T-helper 2 cell treated with Interferon-gamma antibody and Interleukin-4, amounts not matched to agents 5 μg/mL and 100 μg/mL, for 36 hours (primary cell): ENCODE results near the gene EVA1C.
"Not testable (repeated sequence)": the region's sequence is repeated elsewhere in the genome, so short reads cannot be mapped to it uniquely, and the experiment has no call there.

Source experiments
- DNase-seq: peaks from one replicate; pipeline ENCODE4 v3.0.0; 2021; ENCODE audit warnings: low spot score
- H3K27ac Mint-ChIP-seq: one replicate; pipeline ENCODE4 v1.8.0; 2021; ENCODE audit warnings: mild to moderate bottlenecking, mixed read lengths
- H3K27me3 Mint-ChIP-seq: one replicate; pipeline ENCODE4 v1.8.0; 2021; ENCODE audit warnings: low read depth, mixed read lengths
- H3K36me3 Mint-ChIP-seq: one replicate; pipeline ENCODE4 v1.8.0; 2021; ENCODE audit warnings: low read depth, mixed read lengths
- H3K4me1 Mint-ChIP-seq: one replicate; pipeline ENCODE4 v1.8.0; 2021; ENCODE audit warnings: low read depth, mixed read lengths
- H3K4me3 Mint-ChIP-seq: one replicate; pipeline ENCODE4 v1.8.0; 2022; ENCODE audit warnings: mild to moderate bottlenecking, moderate library complexity, mixed read lengths
- H3K9me3 Mint-ChIP-seq: one replicate; pipeline ENCODE4 v1.8.0; 2021; ENCODE audit warnings: mixed read lengths

EVA1C gene

DNA sequence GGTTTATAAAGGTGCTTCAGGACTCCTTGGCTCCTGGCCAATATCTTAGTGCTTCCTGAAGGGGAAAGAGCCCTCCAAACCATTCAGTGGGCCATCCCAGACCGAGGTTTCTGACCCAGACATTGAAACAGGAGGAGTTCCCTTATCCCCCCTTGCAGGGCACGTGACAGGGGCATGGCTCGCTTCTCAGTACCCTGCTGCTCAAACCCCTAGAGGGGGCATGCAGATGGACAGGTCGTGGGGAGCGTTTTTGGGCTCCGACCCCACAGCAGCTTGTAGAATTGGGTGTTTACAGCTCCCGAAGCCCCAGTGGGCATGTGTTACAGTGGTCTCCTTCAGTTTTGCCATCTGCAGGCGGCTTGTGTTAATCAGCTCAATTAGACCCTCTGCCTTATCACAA, 39.7 kb downstream of the EVA1C start:
- H3K36me3 Mint-ChIP-seq, H3K27ac Mint-ChIP-seq, H3K4me1 Mint-ChIP-seq, H3K27me3 Mint-ChIP-seq, H3K9me3 Mint-ChIP-seq, H3K4me3 Mint-ChIP-seq, DNase-seq: not testable (repeated sequence)

DNA sequence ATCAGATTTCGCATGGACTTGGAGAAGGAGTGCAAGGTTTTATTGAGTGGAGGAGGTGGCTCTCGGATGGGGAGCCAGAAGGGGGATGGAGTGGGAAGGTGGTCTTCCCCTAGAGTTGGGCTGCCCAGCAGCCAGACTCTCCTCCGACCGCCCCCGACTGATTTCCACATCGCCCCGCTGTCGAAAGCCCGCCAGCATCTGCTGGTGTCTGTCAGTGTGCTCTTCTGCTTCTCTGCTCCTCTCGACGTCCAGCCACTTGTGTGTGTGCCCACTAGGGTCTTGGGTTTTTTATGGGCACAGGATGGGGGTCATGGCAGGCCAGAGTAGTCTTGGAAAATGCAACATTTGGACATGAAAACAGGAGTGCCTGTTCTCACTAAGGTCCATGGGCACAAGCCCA, 40.1 kb downstream of the EVA1C start:
- H3K4me3 Mint-ChIP-seq, result no peak overlapping the region
- H3K4me1 Mint-ChIP-seq, result no peaks in the 10 kb centered on the region
- H3K9me3 Mint-ChIP-seq, result no peaks in the 10 kb centered on the region
- H3K27me3 Mint-ChIP-seq, result no peaks in the 10 kb centered on the region
- no peak for DNase-seq
- H3K27ac Mint-ChIP-seq, result no peak overlapping the region
- no peaks in the 10 kb centered on the region for H3K36me3 Mint-ChIP-seq

- Mint-ChIP-seq H3K4me3 (no peak overlapping the region), H3K4me1 (no peaks in the 10 kb centered on the region), H3K36me3 (no peaks in the 10 kb centered on the region), H3K27me3 (no peaks in the 10 kb centered on the region), H3K27ac (no peak overlapping the region), H3K9me3 (no peaks in the 10 kb centered on the region)
- no peak for DNase-seq
Observed at GRCh38 chr21:32455548-32455947, 43.0 kb downstream of the EVA1C start.

GRCh38 chr21:32456497-32456918, 44.0 kb downstream of the EVA1C start:
- no peaks in the 10 kb centered on the region for H3K27me3 Mint-ChIP-seq
- no peaks in the 10 kb centered on the region for H3K4me1 Mint-ChIP-seq
- no peak for DNase-seq
- no peak overlapping the region for H3K4me3 Mint-ChIP-seq
- H3K36me3 Mint-ChIP-seq, result no peaks in the 10 kb centered on the region
- no peaks in the 10 kb centered on the region for H3K9me3 Mint-ChIP-seq
- H3K27ac Mint-ChIP-seq, result no peak overlapping the region

DNA sequence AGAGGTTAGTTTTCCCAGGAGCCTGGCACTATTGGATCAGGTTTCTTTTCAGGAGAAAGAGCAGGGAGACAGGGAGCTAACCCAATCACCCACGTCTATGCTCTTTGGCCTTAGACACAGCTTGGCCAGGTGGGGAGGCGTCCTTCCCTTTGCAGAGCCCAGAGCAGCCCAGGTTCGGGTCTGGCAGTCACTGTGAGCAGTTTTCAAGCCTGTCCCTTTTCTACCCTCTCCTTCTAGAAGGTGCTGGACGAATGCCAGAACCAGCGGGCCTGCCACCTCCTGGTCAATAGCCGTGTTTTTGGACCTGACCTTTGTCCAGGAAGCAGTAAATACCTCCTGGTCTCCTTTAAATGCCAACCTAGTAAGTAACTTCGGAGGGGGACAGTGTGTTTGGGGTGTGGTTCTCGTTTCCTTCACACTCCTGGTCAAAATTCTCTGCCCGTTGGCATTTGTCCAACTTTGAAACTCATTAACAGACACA, 44.9 kb downstream of the EVA1C start:
- H3K4me3 Mint-ChIP-seq, result no peak overlapping the region
- no peaks in the 10 kb centered on the region for H3K36me3 Mint-ChIP-seq
- H3K9me3 Mint-ChIP-seq, result no peaks in the 10 kb centered on the region

GRCh38 chr21:32457962-32458361, 45.5 kb downstream of the EVA1C start:
- no peak overlapping the region for H3K4me3 Mint-ChIP-seq
- H3K27me3 Mint-ChIP-seq, result no peaks in the 10 kb centered on the region
- no peak overlapping the region for H3K27ac Mint-ChIP-seq
- no peaks in the 10 kb centered on the region for H3K4me1 Mint-ChIP-seq
- no peak for DNase-seq
- no peaks in the 10 kb centered on the region for H3K9me3 Mint-ChIP-seq
- no peaks in the 10 kb centered on the region for H3K36me3 Mint-ChIP-seq

More for the DNA sequence above, 44.9 kb downstream of the EVA1C start:
- Mint-ChIP-seq H3K4me1 (no peaks in the 10 kb centered on the region), H3K27ac (no peak overlapping the region), H3K27me3 (no peaks in the 10 kb centered on the region)
- no peak for DNase-seq

DNA sequence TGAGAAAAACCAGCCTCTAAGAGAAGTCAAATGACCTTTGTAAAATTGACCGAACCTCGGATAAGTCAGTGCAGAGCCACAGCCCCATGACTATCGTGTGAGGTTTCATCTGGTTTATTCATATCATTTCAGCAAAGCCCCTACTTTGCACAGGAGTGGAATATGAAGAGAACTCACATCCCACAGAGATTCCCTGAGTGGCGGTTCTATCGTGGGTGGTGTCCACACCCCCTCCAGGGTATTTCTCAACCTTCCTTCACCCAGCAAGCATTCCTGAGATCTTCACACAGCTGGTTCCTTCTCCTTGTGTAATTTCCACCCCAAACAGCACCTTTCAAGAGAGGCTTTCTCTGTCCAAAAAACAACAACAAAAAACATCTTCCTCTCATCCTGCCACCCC, 47.5 kb downstream of the EVA1C start:
- H3K27me3 Mint-ChIP-seq, result no peaks in the 10 kb centered on the region
- DNase-seq, result no peak
- H3K36me3 Mint-ChIP-seq, result no peaks in the 10 kb centered on the region
- no peaks in the 10 kb centered on the region for H3K4me1 Mint-ChIP-seq
- H3K9me3 Mint-ChIP-seq, result no peaks in the 10 kb centered on the region
- no peak overlapping the region for H3K27ac Mint-ChIP-seq
- H3K4me3 Mint-ChIP-seq, result no peak overlapping the region

DNA sequence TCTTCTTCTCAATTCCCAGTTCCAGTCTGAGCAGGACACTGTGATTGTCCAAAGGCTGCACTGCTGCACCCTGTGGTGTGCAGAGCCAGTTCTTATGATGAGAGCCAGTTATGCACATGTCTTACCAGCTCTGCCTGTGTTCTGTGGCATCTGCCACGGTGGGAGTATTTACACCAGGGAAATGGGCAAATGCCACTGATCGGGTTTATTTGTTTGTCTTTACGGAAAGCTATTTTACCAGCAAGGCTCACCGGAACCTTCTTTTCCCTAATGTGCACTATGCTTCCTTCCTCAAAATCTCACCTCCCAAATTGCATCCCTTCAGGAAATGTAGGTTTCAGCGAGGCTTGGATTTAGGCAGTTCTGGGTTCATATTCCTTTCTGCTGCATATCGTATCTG, 49.0 kb downstream of the EVA1C start:
- Mint-ChIP-seq H3K36me3 (no peaks in the 10 kb centered on the region), H3K4me1 (no peaks in the 10 kb centered on the region), H3K27me3 (no peaks in the 10 kb centered on the region), H3K27ac (no peak overlapping the region), H3K9me3 (no peaks in the 10 kb centered on the region), H3K4me3 (no peak overlapping the region)
- DNase-seq, result no peak

DNA sequence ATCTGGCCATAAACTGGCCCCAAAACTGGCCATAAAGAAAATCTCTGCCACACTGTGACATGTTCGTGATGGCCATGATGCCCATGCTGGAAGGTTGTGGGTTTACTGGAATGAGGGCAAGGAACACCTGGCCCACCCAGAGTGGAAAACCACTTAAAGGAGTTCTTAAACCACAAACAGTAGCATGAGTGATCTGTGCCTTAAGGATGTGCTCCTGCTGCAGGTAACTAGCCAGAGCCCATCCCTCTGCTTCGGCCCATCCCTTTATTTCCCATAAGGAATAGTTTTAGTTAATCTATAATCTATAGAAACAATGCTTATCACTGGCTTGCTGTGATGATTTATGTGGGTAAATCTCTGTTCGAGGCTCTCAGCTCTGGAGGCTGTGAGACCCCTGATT, 50.1 kb downstream of the EVA1C start:
- H3K9me3 Mint-ChIP-seq, H3K36me3 Mint-ChIP-seq, H3K27ac Mint-ChIP-seq, H3K27me3 Mint-ChIP-seq, H3K4me3 Mint-ChIP-seq, H3K4me1 Mint-ChIP-seq, DNase-seq: not testable (repeated sequence)

DNA sequence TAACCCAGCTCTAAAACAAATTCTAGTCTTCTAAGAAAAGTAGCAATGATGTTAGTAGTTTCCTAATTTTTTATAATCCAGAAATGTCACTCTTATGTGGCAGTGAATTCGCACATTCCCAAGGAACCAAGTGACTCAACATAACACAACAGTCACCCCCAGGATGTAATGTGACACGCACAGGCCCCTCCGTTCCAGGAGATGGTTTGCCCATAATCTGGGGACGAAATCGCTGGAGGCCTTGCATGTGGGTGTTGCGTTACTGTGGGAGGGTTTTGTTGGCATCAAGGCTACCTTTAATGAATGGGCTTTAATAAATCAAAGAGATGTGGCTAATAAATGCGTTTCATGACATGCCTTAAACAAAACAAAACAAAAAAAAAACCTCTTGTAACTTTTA, 50.9 kb downstream of the EVA1C start:
- DNase-seq, result no peak
- Mint-ChIP-seq H3K27ac (no peak overlapping the region), H3K9me3 (no peaks in the 10 kb centered on the region), H3K4me3 (no peak overlapping the region), H3K4me1 (no peaks in the 10 kb centered on the region), H3K27me3 (no peaks in the 10 kb centered on the region), H3K36me3 (no peaks in the 10 kb centered on the region)

DNA sequence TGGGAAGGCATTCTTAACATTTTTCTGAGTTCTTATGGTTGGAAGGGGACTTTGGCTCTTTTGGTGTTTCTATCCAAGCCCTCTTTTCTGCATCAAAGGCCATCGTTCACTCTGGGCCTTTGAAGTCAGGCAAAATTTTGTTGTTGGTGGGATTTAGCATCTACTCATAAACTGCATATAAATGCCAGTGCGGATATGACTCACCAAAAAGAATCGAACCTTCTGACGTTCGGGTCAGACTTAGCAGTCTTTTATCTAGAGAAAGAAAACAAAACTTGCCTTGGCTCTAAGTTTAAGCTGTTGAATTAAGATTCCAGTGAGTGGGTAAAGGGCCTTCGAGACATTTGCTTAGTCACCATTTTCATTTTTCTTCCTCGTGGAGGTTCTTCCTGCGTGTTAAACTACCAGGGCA, 51.4 kb downstream of the EVA1C start:
- DNase-seq, result no peak
- Mint-ChIP-seq H3K9me3 (no peaks in the 10 kb centered on the region), H3K27ac (no peak overlapping the region), H3K4me1 (no peaks in the 10 kb centered on the region), H3K4me3 (no peak overlapping the region), H3K27me3 (no peaks in the 10 kb centered on the region), H3K36me3 (no peaks in the 10 kb centered on the region)

DNA sequence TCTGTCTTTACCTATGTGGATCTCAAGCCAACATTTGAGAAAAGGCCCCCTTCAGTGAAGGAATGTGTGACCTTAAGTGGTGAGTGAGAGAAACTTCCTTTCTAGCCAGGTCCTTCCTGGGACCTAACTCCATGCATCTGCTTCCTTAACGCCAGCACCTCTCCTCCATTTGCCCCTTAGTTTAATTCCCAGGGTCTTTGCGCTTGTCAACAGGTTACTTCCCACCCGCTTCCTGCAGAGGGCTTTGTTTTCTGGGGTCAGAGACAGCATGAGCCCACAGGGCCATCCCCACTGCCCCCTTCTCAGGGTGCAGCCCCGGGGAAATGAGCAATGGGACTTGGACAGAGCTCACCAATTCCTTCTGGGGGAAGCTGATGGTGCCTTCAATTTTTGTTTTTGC, 54.8 kb downstream of the EVA1C start:
- H3K9me3 Mint-ChIP-seq, result no peaks in the 10 kb centered on the region
- no peak overlapping the region for H3K27ac Mint-ChIP-seq
- no peaks in the 10 kb centered on the region for H3K27me3 Mint-ChIP-seq
- no peaks in the 10 kb centered on the region for H3K36me3 Mint-ChIP-seq
- no peaks in the 10 kb centered on the region for H3K4me1 Mint-ChIP-seq
- H3K4me3 Mint-ChIP-seq, result no peak overlapping the region
- no peak for DNase-seq

GRCh38 chr21:32468681-32469111, 56.2 kb downstream of the EVA1C start:
- no peak for DNase-seq
- Mint-ChIP-seq H3K4me1 (no peaks in the 10 kb centered on the region), H3K36me3 (no peaks in the 10 kb centered on the region), H3K27ac (no peak overlapping the region), H3K27me3 (no peaks in the 10 kb centered on the region), H3K4me3 (no peak overlapping the region), H3K9me3 (no peaks in the 10 kb centered on the region)

DNA sequence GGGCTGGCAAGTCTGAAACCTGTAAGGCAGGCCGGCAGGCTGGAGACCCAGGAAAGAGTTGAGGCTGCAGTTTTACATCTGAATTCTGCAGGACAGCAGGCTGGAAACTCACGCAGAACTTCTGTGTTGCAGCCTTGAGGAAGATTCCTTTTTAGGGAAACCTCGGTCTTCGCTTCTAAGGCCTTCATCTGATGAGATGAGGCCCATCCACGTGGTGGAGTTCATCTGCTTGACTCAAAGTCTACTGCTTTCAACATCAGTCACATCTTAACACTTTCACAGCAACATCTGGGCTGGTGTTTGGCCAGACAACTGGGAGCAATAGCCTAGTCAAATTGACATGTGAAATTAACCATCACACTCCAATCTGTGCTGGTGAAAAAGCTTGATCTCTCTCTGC, 57.1 kb downstream of the EVA1C start:
- H3K4me3 Mint-ChIP-seq, result no peak overlapping the region
- no peak overlapping the region for H3K27ac Mint-ChIP-seq
- no peaks in the 10 kb centered on the region for H3K4me1 Mint-ChIP-seq
- H3K27me3 Mint-ChIP-seq, result no peaks in the 10 kb centered on the region
- no peak for DNase-seq
- no peaks in the 10 kb centered on the region for H3K36me3 Mint-ChIP-seq
- no peaks in the 10 kb centered on the region for H3K9me3 Mint-ChIP-seq

GRCh38 chr21:32470206-32470605, 57.7 kb downstream of the EVA1C start:
- H3K4me3 Mint-ChIP-seq, result no peak overlapping the region
- no peak overlapping the region for H3K27ac Mint-ChIP-seq
- no peaks in the 10 kb centered on the region for H3K4me1 Mint-ChIP-seq
- H3K36me3 Mint-ChIP-seq, result no peaks in the 10 kb centered on the region
- DNase-seq, result no peak
- no peaks in the 10 kb centered on the region for H3K9me3 Mint-ChIP-seq
- no peaks in the 10 kb centered on the region for H3K27me3 Mint-ChIP-seq
